ENCODE results near the gene SUMO4. TPM values are rescaled to one million over a fixed set of nuclear protein-coding genes. Genes with fewer than 3 reads are reported as not detected.

Gene SUMO4
- total RNA-seq: 1 to 10 TPM; 2.8 to 3.7 TPM

DNA sequence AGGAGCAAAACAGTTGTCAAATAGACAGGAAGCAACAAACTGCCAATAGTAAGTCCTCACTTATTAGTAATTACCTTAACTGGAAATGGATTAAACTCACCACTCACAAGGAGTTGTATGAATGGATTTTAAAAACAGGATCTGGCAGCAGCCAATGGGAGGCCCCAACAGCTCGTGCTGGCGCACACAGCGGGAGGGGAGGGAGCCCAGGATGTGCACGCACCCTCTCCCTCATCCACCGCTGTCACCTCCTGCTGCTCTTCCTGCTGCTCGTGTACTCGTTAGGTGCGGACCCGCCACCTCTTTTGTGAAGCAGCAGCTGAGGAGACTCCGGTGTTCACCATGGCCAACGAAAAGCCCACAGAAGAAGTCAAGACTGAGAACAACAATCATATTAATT, at the start of gene SUMO4:
Gene SUMO4, plus strand, starts transcription at position 213 of the 400 bp plus-strand sequence. Its CDS starts 130 bp downstream, at position 343.

Other genes starting within 250 kb of the SUMO4 start
- 10 to 100 TPM; 24.6 to 26.5 TPM for gene TAB2, start 82.5 kb upstream of the SUMO4 start, total RNA-seq
- under 1 TPM in 1 of 2 donors, not detected in 1; under 0.01 TPM for gene ZC3H12D, start 84.8 kb downstream of the SUMO4 start, total RNA-seq
- gene PPIL4, start 145.8 kb downstream of the SUMO4 start, total RNA-seq: 10 to 100 TPM; 15.1 to 19.0 TPM
- 10 to 100 TPM; 25.6 to 34.4 TPM for gene GINM1, start 166.1 kb downstream of the SUMO4 start, total RNA-seq
- 10 to 100 TPM; 16.2 to 25.0 TPM for gene KATNA1, start 248.5 kb downstream of the SUMO4 start, total RNA-seq

All from melanocyte of skin (primary cell).